HEK293 (cell line): ENCODE results near the gene ZNF609.

Experiments
- CTCF ChIA-PET: fragments of 350-600 bp; formaldehyde crosslinking; extraction: SDS; loops from one replicate; lab custom pipeline; 2021; ENCODE audit warnings: antibody characterized with exemption; lab: Yijun Ruan, JAX
- POLR2A ChIA-PET: fragments of 300-600 bp; formaldehyde crosslinking; extraction: SDS; loops from one replicate; lab custom pipeline; 2020; ENCODE audit warnings: antibody characterized with exemption, inconsistent platforms; lab: Yijun Ruan, JAX
- H3K27ac ChIP-seq: fragments of 200-500 bp; sonication (Bioruptor generic); 2 replicates; pipeline ENCODE4 v1.5.1; 2014; ENCODE audit warnings: low read depth, low read length, control low read depth, inconsistent platforms; ENCODE audit errors: extremely low read depth
- H3K36me3 ChIP-seq, 2 experiments: fragments of 200-500 bp in 1 of 2; sonication (Bioruptor generic) in 1 of 2; 1 replicate in 1 of 2; 2 replicates in 1 of 2; pipeline ENCODE4 v1.5.1; 2014 to 2017; ENCODE audit warnings: inconsistent platforms in 2 of 2, low read length in 2 of 2; ENCODE audit not compliant: control insufficient read depth in 2 of 2, insufficient read depth in 1 of 2
- H3K4me1 ChIP-seq: fragments of 200-500 bp; sonication (Bioruptor generic); 2 replicates; pipeline ENCODE4 v1.5.1; 2014; ENCODE audit warnings: mild to moderate bottlenecking, low read length, inconsistent platforms; ENCODE audit not compliant: control insufficient read depth, insufficient read depth
- H3K4me3 ChIP-seq: 2 replicates; pipeline ENCODE4 v1.5.1; 2011; ENCODE audit warnings: low read depth, mild to moderate bottlenecking, control low read depth, low read length, moderate library complexity
- H3K9me3 ChIP-seq: fragments of 200-500 bp; sonication (Bioruptor generic); 2 replicates; pipeline ENCODE4 v1.5.1; 2014; ENCODE audit warnings: low read depth, low read length, inconsistent platforms; ENCODE audit not compliant: control insufficient read depth, insufficient read depth
- GLI2 ChIP-seq: fragments of 450-650 bp; formaldehyde crosslinking; IDR thresholded peaks from 2 replicates; pipeline ENCODE4; 2017; ENCODE audit warnings: missing biosample characterization, missing genetic modification characterization, low read depth, borderline replicate concordance
- HOXC10 ChIP-seq: sonication (generic); formaldehyde crosslinking; IDR thresholded peaks from 2 replicates; pipeline ENCODE4 v1.8.1; 2023; ENCODE audit warnings: mild to moderate bottlenecking, missing genetic modification reagents
- KLF10 ChIP-seq: fragments of 450-650 bp; IDR thresholded peaks from 2 replicates; pipeline ENCODE4 v1.5.1; 2018; ENCODE audit warnings: missing biosample characterization, mild to moderate bottlenecking, missing genetic modification characterization
- PRDM2 ChIP-seq: fragments of 450-650 bp; formaldehyde crosslinking; IDR thresholded peaks from 2 replicates; pipeline ENCODE4 v1.5.1; 2016; ENCODE audit warnings: missing biosample characterization, missing genetic modification characterization, borderline replicate concordance
- PRDM6 ChIP-seq: fragments of 450-650 bp; formaldehyde crosslinking; IDR thresholded peaks from 2 replicates; pipeline ENCODE4 v1.5.1; 2017; ENCODE audit warnings: missing biosample characterization, missing genetic modification characterization
- ZBTB6 ChIP-seq: fragments of 450-650 bp; formaldehyde crosslinking; IDR thresholded peaks from 2 replicates; pipeline ENCODE4 v1.5.1; 2017; ENCODE audit warnings: missing biosample characterization, missing genetic modification characterization
- ZNF10 ChIP-seq: fragments of 450-650 bp; formaldehyde crosslinking; IDR thresholded peaks from 2 replicates; pipeline ENCODE4 v1.5.1; 2017; ENCODE audit warnings: missing biosample characterization, missing genetic modification characterization
- ZNF155 ChIP-seq: fragments of 450-650 bp; formaldehyde crosslinking; IDR thresholded peaks from 2 replicates; pipeline ENCODE4 v1.5.1; 2016; ENCODE audit warnings: missing biosample characterization, missing genetic modification characterization
- ZNF169 ChIP-seq: fragments of 450-650 bp; formaldehyde crosslinking; IDR thresholded peaks from 2 replicates; pipeline ENCODE4 v1.5.1; 2016; ENCODE audit warnings: missing biosample characterization, missing genetic modification characterization
- ZNF18 ChIP-seq: fragments of 450-650 bp; formaldehyde crosslinking; IDR thresholded peaks from 2 replicates; pipeline ENCODE4 v1.5.1; 2016; ENCODE audit warnings: missing biosample characterization, missing genetic modification characterization
- ZNF214 ChIP-seq: fragments of 450-650 bp; formaldehyde crosslinking; IDR thresholded peaks from 2 replicates; pipeline ENCODE4 v1.5.1; 2017; ENCODE audit warnings: missing biosample characterization, mild to moderate bottlenecking, missing genetic modification characterization, borderline replicate concordance
- ZNF280D ChIP-seq: fragments of 450-650 bp; formaldehyde crosslinking; IDR thresholded peaks from 2 replicates; pipeline ENCODE4 v1.5.1; 2016; ENCODE audit warnings: missing biosample characterization, missing genetic modification characterization
- ZNF324 ChIP-seq: fragments of 450-650 bp; formaldehyde crosslinking; IDR thresholded peaks from 2 replicates; pipeline ENCODE4 v1.5.1; 2016; ENCODE audit warnings: missing biosample characterization, missing genetic modification characterization
- ZNF423 ChIP-seq: fragments of 450-650 bp; formaldehyde crosslinking; IDR thresholded peaks from 2 replicates; pipeline ENCODE4 v1.5.1; 2016; ENCODE audit warnings: missing biosample characterization, missing genetic modification characterization
- ZNF449 ChIP-seq: fragments of 450-650 bp; formaldehyde crosslinking; IDR thresholded peaks from 2 replicates; pipeline ENCODE4 v1.5.1; 2017; ENCODE audit warnings: missing biosample characterization, mild to moderate bottlenecking, missing genetic modification characterization, moderate library complexity
- ZNF473 ChIP-seq: fragments of 450-650 bp; formaldehyde crosslinking; IDR thresholded peaks from 2 replicates; pipeline ENCODE4 v1.5.1; 2017; ENCODE audit warnings: missing biosample characterization, missing genetic modification characterization
- ZNF830 ChIP-seq: fragments of 450-650 bp; IDR thresholded peaks from 2 replicates; pipeline ENCODE4 v1.5.0; 2018; ENCODE audit warnings: missing biosample characterization, missing genetic modification characterization, low read depth, mild to moderate bottlenecking, moderate library complexity
- ZSCAN16 ChIP-seq: fragments of 450-650 bp; formaldehyde crosslinking; IDR thresholded peaks from 2 replicates; pipeline ENCODE4 v1.5.1; 2016; ENCODE audit warnings: missing biosample characterization, missing genetic modification characterization
- ZSCAN5A ChIP-seq: fragments of 450-650 bp; formaldehyde crosslinking; IDR thresholded peaks from 2 replicates; pipeline ENCODE4 v1.5.1; 2016; ENCODE audit warnings: missing biosample characterization, missing genetic modification characterization

Gene ZNF609

GRCh38 chr15:64444836-64445235, 15.5 kb upstream of the ZNF609 start (continued):
- no peak for TF ChIP-seq ZNF18 (tag by site-specific recombination)
- TF ChIP-seq ZNF473 (tag by site-specific recombination), result no peak
- TF ChIP-seq PRDM2 (tag by site-specific recombination), result no peak
- TF ChIP-seq HOXC10 (CRISPR knock-in tag), result no peak
- no peak for TF ChIP-seq ZNF155 (tag by site-specific recombination)
- TF ChIP-seq ZNF423 (tag by site-specific recombination), result no peak
- TF ChIP-seq PRDM6 (tag by site-specific recombination), result no peak
- TF ChIP-seq ZNF449 (tag by site-specific recombination), result no peak
- TF ChIP-seq ZNF280D, result no peak

GRCh38 chr15:64447536-64448315, 12.7 kb upstream of the ZNF609 start:
- H3K4me3 ChIP-seq, result no peak overlapping the region
- H3K4me1 ChIP-seq, result no peaks in the 10 kb centered on the region; the same call in 1 of the 2 replicates
- H3K36me3 ChIP-seq, result peaks cover 0 to 15% of the 10 kb centered on the region in 2 experiments; a peak in 2 of 3 replicates
- POLR2A ChIA-PET, result no interaction called here
- no peak overlapping the region for H3K27ac ChIP-seq
- H3K9me3 ChIP-seq, result no peaks in the 10 kb centered on the region
- CTCF ChIA-PET, result no interaction called here
- TF ChIP-seq KLF10 (tag by site-specific recombination), result no peak
- TF ChIP-seq ZNF324 (tag by site-specific recombination), result no peak
- no peak for TF ChIP-seq ZNF169 (tag by site-specific recombination)
- TF ChIP-seq ZSCAN16, result no peak
- TF ChIP-seq ZNF830 (tag by site-specific recombination), result no peak
- TF ChIP-seq ZNF10 (tag by site-specific recombination), result no peak
- no peak for TF ChIP-seq ZBTB6
- no peak for TF ChIP-seq ZNF214 (tag by site-specific recombination)
- TF ChIP-seq GLI2 (tag by site-specific recombination), result no peak
- no peak for TF ChIP-seq ZSCAN5A (tag by site-specific recombination)
